Erythroblast (primary cell): ENCODE measurements around the gene SP140L.

Experiments used
- GATA1 ChIP-seq: IDR thresholded peaks from 2 replicates; pipeline ENCODE4 v1.6.1; 2011; ENCODE audit warnings: low read depth, mild to moderate bottlenecking, control low read depth, low read length, moderate library complexity
- POLR2A ChIP-seq: IDR thresholded peaks from 2 replicates; pipeline ENCODE4 v1.6.1; 2011; ENCODE audit warnings: mild to moderate bottlenecking, low read length

- TF ChIP-seq POLR2A, result no peak
- TF ChIP-seq GATA1, result no peak
These were observed 7.7 kb upstream of the SP140L start for GRCh38 chr2:230319211-230319862.
